GM18505 (cell line): ENCODE measurements around the gene MYO18B.

Experiments
- ATAC-seq: cut with Tn5 transposase; IDR thresholded peaks from one replicate; pipeline ENCODE4 v1.9.1; 2021; ENCODE audit not compliant: unreplicated experiment
- POLR2A ChIP-seq: IDR thresholded peaks from 4 replicates; pipeline ENCODE4 v1.6.1; 2011; ENCODE audit warnings: borderline replicate concordance; ENCODE audit not compliant: insufficient read depth, insufficient read length; ENCODE audit errors: extremely low read depth

Gene MYO18B

GRCh38 chr22:25748704-25749103 lies 6.7 kb downstream of the MYO18B start:
- no peak for TF ChIP-seq POLR2A
- ATAC-seq: no peak

GRCh38 chr22:25749420-25750169 lies 7.6 kb downstream of the MYO18B start:
- ATAC-seq: no peak
- no peak for TF ChIP-seq POLR2A

GRCh38 chr22:25750569-25751173 lies 8.7 kb downstream of the MYO18B start:
- no peak for TF ChIP-seq POLR2A
- ATAC-seq: no peak

GRCh38 chr22:25751174-25751581 lies 9.2 kb downstream of the MYO18B start:
- TF ChIP-seq POLR2A: no peak
- no peak for ATAC-seq

- no peak for ATAC-seq
- no peak for TF ChIP-seq POLR2A
These were observed 10.7 kb downstream of the MYO18B start for GRCh38 chr22:25752615-25753214.

- no peak for ATAC-seq
- TF ChIP-seq POLR2A: no peak
These were observed 11.3 kb downstream of the MYO18B start for GRCh38 chr22:25753252-25753651.

- TF ChIP-seq POLR2A: no peak
- ATAC-seq: no peak
These were observed 12.7 kb downstream of the MYO18B start for GRCh38 chr22:25754527-25755202.

GRCh38 chr22:25757686-25758085 lies 15.7 kb downstream of the MYO18B start:
- ATAC-seq: no peak
- TF ChIP-seq POLR2A: no peak

- no peak for TF ChIP-seq POLR2A
- no peak for ATAC-seq
These were observed 16.3 kb downstream of the MYO18B start for GRCh38 chr22:25758316-25758715.

GRCh38 chr22:25759825-25760231 lies 17.8 kb downstream of the MYO18B start:
- no peak for ATAC-seq
- TF ChIP-seq POLR2A: no peak

GRCh38 chr22:25760294-25760693 lies 18.3 kb downstream of the MYO18B start:
- TF ChIP-seq POLR2A: no peak
- ATAC-seq: no peak

- no peak for TF ChIP-seq POLR2A
- no peak for ATAC-seq
These were observed 19.0 kb downstream of the MYO18B start for GRCh38 chr22:25760848-25761595.

GRCh38 chr22:25762147-25762546 lies 20.2 kb downstream of the MYO18B start:
- no peak for TF ChIP-seq POLR2A
- ATAC-seq: no peak

- no peak for TF ChIP-seq POLR2A
These were observed 21.3 kb downstream of the MYO18B start for GRCh38 chr22:25763239-25763777.

More at GRCh38 chr22:25763239-25763777, 21.3 kb downstream of the MYO18B start:
- no peak for ATAC-seq
